Thymus (tissue), 11 donors: ENCODE data around the gene R3HDM2. TPM values are rescaled to one million over a fixed set of nuclear protein-coding genes. Genes with fewer than 3 reads are reported as not detected.

Experiments used
- DNase-seq, 9 donors: peaks; one replicate each; pipeline ENCODE4 v3.0.0-alpha.2; 2013; ENCODE audit warnings: low spot score in 9 of 9, low read depth in 6 of 9, missing footprints in 1 of 9
- H3K27ac ChIP-seq, 2 donors: one replicate each; pipeline ENCODE4 v1.5.1; 2013; ENCODE audit warnings: control low read depth in 1 of 2, low read depth in 1 of 2, low read length in 1 of 2, mild to moderate bottlenecking in 1 of 2, moderate library complexity in 1 of 2
- H3K27me3 ChIP-seq, 2 donors: one replicate each; pipeline ENCODE4 v1.5.1; 2013; ENCODE audit warnings: low read length in 1 of 2; ENCODE audit not compliant: control insufficient read depth in 2 of 2, insufficient read depth in 1 of 2
- H3K36me3 ChIP-seq, 2 donors: one replicate each; pipeline ENCODE4 v1.5.1; 2013; ENCODE audit warnings: low read length in 1 of 2, mild to moderate bottlenecking in 1 of 2, moderate library complexity in 1 of 2; ENCODE audit not compliant: control insufficient read depth in 2 of 2, insufficient read depth in 2 of 2
- H3K4me1 ChIP-seq, 2 donors: one replicate each; pipeline ENCODE4 v1.5.1; 2013; ENCODE audit warnings: low read length in 2 of 2; ENCODE audit not compliant: control insufficient read depth in 2 of 2, insufficient read depth in 2 of 2
- H3K4me3 ChIP-seq, 2 donors: one replicate each; pipeline ENCODE4 v1.5.1; 2013; ENCODE audit warnings: low read length in 2 of 2, control low read depth in 1 of 2, mild to moderate bottlenecking in 1 of 2
- H3K9me3 ChIP-seq, 2 donors: one replicate each; pipeline ENCODE4 v1.5.1; 2013; ENCODE audit warnings: low read length in 1 of 2, mild to moderate bottlenecking in 1 of 2; ENCODE audit not compliant: control insufficient read depth in 2 of 2, insufficient read depth in 1 of 2
- whole genome bisulfite sequencing: extraction: QIAGEN DNeasy Blood & Tissue Kit; methylation state at CpG from one replicate; pipeline ENCODE4 v1.1.7; 2013; 5-methylcytosine and 5-hydroxymethylcytosine counted together
- polyA plus RNA-seq: library from polyadenylated mRNA; stranded (reverse); fragments of 200-250 nt; gene quantifications from one replicate; pipeline ENCODE4 v1.2.3, GENCODE V29; 2013
- total RNA-seq: library from RNA; stranded (reverse); fragments of 120-200 nt; gene quantifications from one replicate; pipeline ENCODE4 v1.2.4, GENCODE V29; 2013
- donor health status: healthy.

Gene R3HDM2
- total and polyA plus RNA-seq, 2 donors: 12.6 to 22.4 TPM

DNA sequence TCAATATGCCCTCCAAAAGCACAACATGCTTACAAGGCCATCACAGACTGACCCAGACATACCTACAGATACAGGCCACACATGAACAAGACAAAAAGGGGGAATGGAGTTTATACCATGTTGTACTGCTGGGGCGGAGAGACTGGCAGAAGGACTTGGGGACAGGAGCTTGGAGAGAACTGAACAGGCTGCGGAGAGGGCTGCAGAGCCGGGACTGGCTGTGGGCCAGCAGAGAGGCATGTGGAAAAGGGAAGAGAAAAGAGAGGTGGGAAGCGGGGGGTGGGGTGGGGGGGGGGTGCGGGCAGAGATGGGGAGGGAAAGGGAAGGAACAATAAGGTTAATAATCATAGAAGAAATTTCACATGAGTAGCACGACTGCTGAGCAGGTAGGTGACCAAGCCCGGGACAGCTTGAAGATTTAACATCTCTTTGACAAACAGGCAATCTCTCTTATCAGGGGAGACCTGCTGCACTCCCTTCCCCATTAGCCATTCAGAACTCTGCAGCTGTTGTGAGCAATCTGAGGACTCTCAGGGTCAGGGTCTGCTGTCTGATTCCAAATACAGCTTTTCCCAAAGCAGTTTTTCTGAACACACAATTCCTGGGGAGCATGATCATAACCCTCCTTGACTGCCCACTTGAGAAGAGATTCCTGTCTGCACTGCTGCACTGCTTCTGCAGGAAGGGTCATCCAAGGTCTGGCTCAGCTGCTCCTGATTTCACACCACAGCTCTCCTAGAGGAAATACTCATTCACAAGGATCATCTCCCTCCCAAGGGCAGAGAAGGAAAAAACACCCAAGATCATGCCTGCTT is 158.3 kb downstream of the R3HDM2 start:
- peaks cover 54 to 58% of the 10 kb centered on the region in 2 donors for H3K36me3 ChIP-seq
- H3K4me1 ChIP-seq: no peaks in the 10 kb centered on the region
- H3K9me3 ChIP-seq: no peaks in the 10 kb centered on the region
- no peak overlapping the region for H3K27ac ChIP-seq
- no peak for DNase-seq
- WGBS: 96% methylated on average over 7 of the region's 7 CpGs
- H3K27me3 ChIP-seq: no peaks in the 10 kb centered on the region
- no peak overlapping the region for H3K4me3 ChIP-seq

DNA sequence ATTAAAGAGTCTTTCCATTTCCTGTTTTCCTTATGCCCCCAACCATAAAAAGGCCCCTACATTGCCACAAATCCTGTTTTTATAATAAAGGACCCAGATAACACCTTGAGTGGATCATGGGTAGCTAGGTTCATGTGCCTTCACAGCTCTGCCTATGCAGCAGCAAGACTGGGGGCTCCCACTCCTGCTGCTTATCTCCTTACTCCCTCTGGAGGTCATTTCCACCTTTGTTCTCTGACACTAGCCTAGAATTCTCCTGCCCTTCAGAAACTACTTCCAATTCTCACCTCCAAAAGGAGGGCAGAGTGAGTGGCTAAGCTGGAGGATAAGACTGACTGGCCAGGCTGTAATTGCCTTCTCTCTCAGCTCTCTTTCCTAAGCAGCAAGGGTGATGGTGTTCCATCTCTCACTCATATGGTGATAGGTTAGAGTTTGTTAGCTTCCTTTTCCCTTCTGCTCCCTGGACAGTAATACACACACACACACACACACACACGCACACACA is 159.8 kb downstream of the R3HDM2 start:
- no peaks in the 10 kb centered on the region for H3K4me1 ChIP-seq

DNA sequence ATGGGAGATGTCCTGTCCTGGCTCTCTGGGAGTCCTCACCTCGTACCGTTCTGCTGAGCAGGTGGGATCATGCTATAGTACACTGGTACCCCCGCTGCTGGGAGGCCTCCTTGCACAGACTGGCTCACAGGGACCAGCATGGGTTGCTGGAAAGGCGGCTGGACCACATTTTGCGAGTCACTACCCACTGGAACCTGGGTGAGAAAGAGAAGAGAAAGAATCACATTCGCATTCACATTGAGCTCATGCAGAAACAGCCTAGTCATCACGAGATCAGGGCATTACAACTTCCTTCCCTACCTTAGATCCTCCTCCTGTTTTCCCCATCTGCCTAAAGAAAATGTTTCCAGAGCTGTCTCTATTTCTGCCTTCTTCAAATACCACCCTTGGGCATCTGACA is 162.6 kb downstream of the R3HDM2 start:
- Histone ChIP-seq H3K9me3 (no peaks in the 10 kb centered on the region), H3K27ac (no peak overlapping the region), H3K27me3 (no peaks in the 10 kb centered on the region), H3K4me1 (peaks cover 0 to 2% of the 10 kb centered on the region in 2 donors), H3K36me3 (peaks cover 59 to 63% of the 10 kb centered on the region in 2 donors), H3K4me3 (no peak overlapping the region)
- 85% methylated on average over 7 of the region's 7 CpGs for WGBS
- no peak for DNase-seq

More for the DNA sequence above, 159.8 kb downstream of the R3HDM2 start:
- H3K36me3 ChIP-seq: peaks cover 58 to 61% of the 10 kb centered on the region in 2 donors
- H3K4me3 ChIP-seq: no peak overlapping the region
- no peak overlapping the region for H3K27ac ChIP-seq
- 97% methylated on average over 1 of the region's 1 CpG for WGBS
- no peaks in the 10 kb centered on the region for H3K9me3 ChIP-seq
- DNase-seq: no peak
- no peaks in the 10 kb centered on the region for H3K27me3 ChIP-seq

DNA sequence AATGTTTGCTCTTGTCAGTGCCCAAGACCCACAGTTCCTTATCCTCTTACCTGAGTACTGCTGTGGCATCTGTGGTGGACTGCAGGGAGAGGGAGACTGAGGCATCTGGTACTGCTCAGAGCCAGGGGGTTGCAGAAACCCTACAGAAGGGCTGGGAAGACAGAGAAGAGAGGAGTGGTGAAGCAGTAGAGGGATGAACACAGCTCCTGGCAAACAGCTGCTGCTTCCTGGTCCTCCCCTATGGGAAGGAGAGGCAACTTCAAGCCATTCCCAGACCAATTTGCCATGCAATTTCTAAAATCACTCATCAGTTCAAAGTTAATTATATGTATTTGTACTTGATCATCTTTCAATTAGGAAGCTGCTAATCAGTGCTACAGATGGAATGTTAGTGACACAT is 164.2 kb downstream of the R3HDM2 start:
- Histone ChIP-seq H3K36me3 (peaks cover 50 to 65% of the 10 kb centered on the region in 2 donors), H3K27me3 (no peaks in the 10 kb centered on the region), H3K4me1 (peaks cover 0 to 2% of the 10 kb centered on the region in 2 donors), H3K9me3 (no peaks in the 10 kb centered on the region), H3K27ac (no peak overlapping the region), H3K4me3 (no peak overlapping the region)
- DNase-seq: no peak

DNA sequence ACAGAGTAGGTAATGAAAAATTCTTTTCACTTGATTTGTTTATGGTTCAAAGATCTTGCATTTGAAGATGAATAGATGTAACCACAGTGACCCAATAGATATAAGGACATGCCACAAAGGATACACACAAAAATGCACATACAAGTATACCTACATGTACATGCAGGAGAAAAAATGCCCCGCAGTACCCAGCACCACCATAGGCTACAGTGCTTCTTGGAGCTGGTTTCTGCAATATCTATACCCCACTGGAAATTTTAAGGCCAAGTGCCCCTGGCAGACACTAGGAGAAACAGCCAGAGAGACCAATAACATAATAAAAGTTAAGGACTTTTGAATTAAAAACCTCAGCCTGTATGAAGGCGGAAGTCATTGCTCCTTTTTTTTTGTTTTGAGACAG is 167.7 kb downstream of the R3HDM2 start:
- H3K27ac ChIP-seq: no peak overlapping the region

DNA sequence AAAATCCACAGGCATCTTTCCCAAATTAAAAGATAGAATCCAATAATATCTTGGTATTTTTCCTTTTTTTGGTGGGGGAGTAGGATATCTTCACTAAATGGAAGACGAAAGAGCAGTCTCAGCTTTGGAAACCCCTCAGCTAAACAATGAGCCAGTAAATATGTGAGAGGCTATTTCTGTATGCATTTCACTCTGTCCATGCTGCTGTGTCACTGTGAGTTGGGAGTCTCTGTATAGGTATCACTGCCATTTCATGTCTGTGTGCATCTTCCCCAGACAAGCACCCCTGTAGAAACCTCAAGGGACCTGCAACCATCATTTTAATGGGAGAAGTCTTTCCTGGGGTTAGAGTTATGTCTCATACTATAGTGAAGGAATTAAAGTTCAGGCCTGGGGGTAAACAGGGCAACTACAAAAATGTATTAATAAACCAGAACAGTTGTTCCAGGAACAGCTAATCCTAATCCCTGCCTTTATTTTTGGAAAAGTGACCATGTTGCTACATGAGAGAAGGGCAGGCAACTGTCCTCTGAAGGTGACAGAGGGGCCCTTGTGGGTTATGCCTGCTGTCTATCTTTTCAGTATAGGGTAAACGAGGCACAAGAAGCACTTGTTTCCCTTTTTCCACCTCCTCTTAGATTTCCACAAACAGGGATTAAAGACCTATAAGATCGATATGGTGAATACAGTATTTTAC is 168.6 kb downstream of the R3HDM2 start:
- H3K36me3 ChIP-seq: peaks cover 49 to 77% of the 10 kb centered on the region in 2 donors
- 97% methylated on average over 3 of the region's 3 CpGs for WGBS
- no peaks in the 10 kb centered on the region for H3K9me3 ChIP-seq
- H3K27ac ChIP-seq: no peak overlapping the region
- H3K4me3 ChIP-seq: no peak overlapping the region
- H3K27me3 ChIP-seq: no peaks in the 10 kb centered on the region
- no peak for DNase-seq
- H3K4me1 ChIP-seq: peaks cover 0 to 2% of the 10 kb centered on the region in 2 donors

More for the DNA sequence above, 167.7 kb downstream of the R3HDM2 start:
- Histone ChIP-seq H3K4me1 (peaks cover 0 to 2% of the 10 kb centered on the region in 2 donors), H3K9me3 (no peaks in the 10 kb centered on the region), H3K36me3 (peaks cover 47 to 77% of the 10 kb centered on the region in 2 donors), H3K27me3 (no peaks in the 10 kb centered on the region), H3K4me3 (no peak overlapping the region)
- 98% methylated on average over 2 of the region's 2 CpGs for WGBS
- DNase-seq: no peak

DNA sequence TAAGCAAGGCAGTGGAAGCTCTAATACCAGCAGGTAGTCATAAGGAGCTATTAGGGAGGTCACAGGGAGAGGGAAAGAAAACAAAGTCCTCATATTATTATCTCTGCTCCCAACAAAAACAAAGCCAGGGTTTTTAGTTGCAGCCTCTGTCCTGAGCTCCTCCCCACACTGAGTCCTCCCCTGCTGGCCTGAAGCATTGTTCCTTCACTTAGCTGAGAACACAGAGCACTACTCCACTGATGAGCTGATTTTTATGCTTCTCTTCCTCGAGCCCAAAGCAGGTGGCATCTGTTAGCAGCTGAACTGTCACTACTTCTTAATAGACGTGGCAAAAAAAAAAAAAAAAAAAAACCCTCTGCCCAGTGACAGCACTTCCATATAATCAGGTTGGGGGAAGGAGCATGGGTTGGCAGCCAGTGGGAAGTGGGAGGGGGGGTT is 169.4 kb downstream of the R3HDM2 start:
- Histone ChIP-seq H3K4me3 (no peak overlapping the region), H3K36me3 (peaks cover 42 to 72% of the 10 kb centered on the region in 2 donors), H3K4me1 (peaks cover 0 to 2% of the 10 kb centered on the region in 2 donors), H3K27ac (no peak overlapping the region), H3K27me3 (no peaks in the 10 kb centered on the region), H3K9me3 (no peaks in the 10 kb centered on the region)
- no peak for DNase-seq
- 96% methylated on average over 2 of the region's 2 CpGs for WGBS

DNA sequence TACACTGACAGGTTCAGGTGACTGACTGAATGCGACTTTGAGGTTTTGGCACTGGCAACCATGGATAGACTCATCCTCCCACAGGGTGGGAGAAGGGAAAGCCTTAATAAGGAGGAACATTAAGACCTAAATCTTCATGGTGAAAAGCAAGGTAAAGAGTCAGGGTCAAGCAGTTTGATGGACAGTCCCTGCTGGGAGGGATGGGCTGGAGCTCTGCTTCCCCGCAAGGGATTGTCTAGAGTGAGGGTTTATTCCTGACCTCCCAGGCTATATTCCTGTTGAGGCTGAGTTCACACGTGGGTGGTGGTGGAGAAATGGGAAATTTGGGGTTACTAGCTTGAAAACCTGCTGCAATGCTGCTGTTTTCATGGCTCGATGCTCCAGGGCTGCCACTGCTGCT is 170.5 kb downstream of the R3HDM2 start:
- H3K9me3 ChIP-seq: no peaks in the 10 kb centered on the region
- WGBS: 97% methylated on average over 4 of the region's 4 CpGs
- H3K4me1 ChIP-seq: peaks cover 0 to 2% of the 10 kb centered on the region in 2 donors
- H3K36me3 ChIP-seq: peaks cover 49 to 80% of the 10 kb centered on the region in 2 donors
- no peak overlapping the region for H3K4me3 ChIP-seq
- no peak for DNase-seq
- H3K27me3 ChIP-seq: no peaks in the 10 kb centered on the region
- H3K27ac ChIP-seq: no peak overlapping the region
